Transverse colon (tissue), 4 donors: ENCODE data around the gene NUMBL. TPM values are rescaled to one million over a fixed set of nuclear protein-coding genes. Genes with fewer than 3 reads are reported as not detected.

ENCODE experiments used
- DNase-seq: peaks from one replicate; pipeline ENCODE4 v3.0.0-alpha.2; 2019
- H3K27ac ChIP-seq, 4 donors: fragments of 200-600 bp; sonication (generic); 2 replicates each; pipeline ENCODE4 v1.5.1; 2016 to 2018; ENCODE audit warnings: inconsistent platforms in 4 of 4
- H3K27me3 ChIP-seq: fragments of 200-600 bp; sonication (generic); 2 replicates; pipeline ENCODE4 v1.5.1; 2017; ENCODE audit warnings: inconsistent platforms
- H3K36me3 ChIP-seq, 4 donors: fragments of 200-600 bp; sonication (generic); 2 replicates each; pipeline ENCODE4 v1.5.1; 2017 to 2019; ENCODE audit warnings: inconsistent platforms in 4 of 4
- H3K4me1 ChIP-seq, 4 donors: fragments of 200-600 bp; sonication (generic); 2 replicates each; pipeline ENCODE4 v1.5.1; 2017 to 2020; ENCODE audit warnings: inconsistent platforms in 4 of 4
- H3K4me3 ChIP-seq, 4 donors: fragments of 200-600 bp; sonication (generic); 1 replicate in 1 of 4; 2 replicates in 3 of 4; pipeline versions ENCODE4 v1.5.1 to v1.6.1; 2017 to 2019; ENCODE audit warnings: inconsistent platforms in 4 of 4
- H3K9me3 ChIP-seq, 2 donors: fragments of 200-600 bp; sonication (generic); 2 replicates each; pipeline ENCODE4 v1.5.1; 2017 to 2019; ENCODE audit warnings: inconsistent platforms in 2 of 2
- CTCF ChIP-seq, 5 experiments: fragments of 200-600 bp in 3 of 5; fragments of 450-650 bp in 2 of 5; sonication (generic) in 3 of 5; IDR thresholded peaks; 1 replicate in 2 of 5; 2 replicates in 3 of 5; pipeline ENCODE4 v1.5.1; 2016 to 2017; ENCODE audit warnings: antibody characterized with exemption in 5 of 5, inconsistent platforms in 3 of 5, mild to moderate bottlenecking in 2 of 5, moderate library complexity in 1 of 5
- EP300 ChIP-seq: sonication (generic); formaldehyde crosslinking; IDR thresholded peaks from one replicate; pipeline ENCODE4 v1.6.1; 2017; ENCODE audit warnings: antibody characterized with exemption, low read depth
- POLR2A ChIP-seq: fragments of 450-650 bp; IDR thresholded peaks from one replicate; pipeline ENCODE4 v1.6.1; 2016; ENCODE audit warnings: antibody characterized with exemption, mild to moderate bottlenecking, moderate library complexity
- POLR2AphosphoS5 ChIP-seq, 3 donors: sonication (generic); formaldehyde crosslinking; IDR thresholded peaks; one replicate each; pipeline ENCODE4 v1.6.1; 2016; ENCODE audit warnings: antibody characterized with exemption in 3 of 3
- WGBS, 2 donors: methylation state at CpG; one replicate each; pipeline ENCODE4 v1.1.5; 2018; ENCODE audit warnings: low coverage in 1 of 2; 5-methylcytosine and 5-hydroxymethylcytosine counted together
- in situ Hi-C, 4 donors: fragments of 200-750 bp; cut with MboI; loops; one replicate each; pipeline versions ENCODE4 v1.15.0 to v1.15.1; 2017; ENCODE audit warnings: low sequenced_read_pairs in 3 of 4, low pct_ligation_motif_present in 1 of 4, low pct_unique_long_range_greater_than_20kb in 1 of 4
- intact Hi-C: fragments of 100-400 bp; cut with DNase I; formaldehyde crosslinking; loops from one replicate; pipeline ENCODE4 v1.15.1; 2023; ENCODE audit warnings: low total_unique reads
- total RNA-seq, 4 donors: library from RNA; depleted of rRNA; stranded (reverse); fragments of >200 nt; gene quantifications; one replicate each; pipeline ENCODE4 v1.1.0, GENCODE V29; 2016

Gene NUMBL
- total RNA-seq, 4 donors from 2014 or later = 9.0 to 44.9 (median 20.4) TPM

GRCh38 chr19:40622773-40623075, 67.7 kb downstream of the NUMBL start:
- H3K27ac ChIP-seq = no peak overlapping the region
- no peaks in the 10 kb centered on the region for H3K27me3 ChIP-seq
- no peaks in the 10 kb centered on the region for H3K9me3 ChIP-seq
- DNase-seq = no peak
- H3K36me3 ChIP-seq = peaks cover 0 to 21% (median 5%) of the 10 kb centered on the region in 4 donors
- H3K4me3 ChIP-seq = no peak overlapping the region
- 84% methylated on average over 7 of the region's 7 CpGs; no CpG with 5 or more reads in 1 of the 2 donors for WGBS, 2 donors
- no peaks in the 10 kb centered on the region for H3K4me1 ChIP-seq
- no peak for TF ChIP-seq POLR2A
- no peak for TF ChIP-seq EP300
- no peak for TF ChIP-seq POLR2AphosphoS5 (IDR thresholded peaks at IDR 0.05)
- no peak for TF ChIP-seq CTCF (IDR thresholded peaks at IDR 0.05)
- in situ Hi-C loops = no loop called here
- intact Hi-C loops = no loop called here

DNA sequence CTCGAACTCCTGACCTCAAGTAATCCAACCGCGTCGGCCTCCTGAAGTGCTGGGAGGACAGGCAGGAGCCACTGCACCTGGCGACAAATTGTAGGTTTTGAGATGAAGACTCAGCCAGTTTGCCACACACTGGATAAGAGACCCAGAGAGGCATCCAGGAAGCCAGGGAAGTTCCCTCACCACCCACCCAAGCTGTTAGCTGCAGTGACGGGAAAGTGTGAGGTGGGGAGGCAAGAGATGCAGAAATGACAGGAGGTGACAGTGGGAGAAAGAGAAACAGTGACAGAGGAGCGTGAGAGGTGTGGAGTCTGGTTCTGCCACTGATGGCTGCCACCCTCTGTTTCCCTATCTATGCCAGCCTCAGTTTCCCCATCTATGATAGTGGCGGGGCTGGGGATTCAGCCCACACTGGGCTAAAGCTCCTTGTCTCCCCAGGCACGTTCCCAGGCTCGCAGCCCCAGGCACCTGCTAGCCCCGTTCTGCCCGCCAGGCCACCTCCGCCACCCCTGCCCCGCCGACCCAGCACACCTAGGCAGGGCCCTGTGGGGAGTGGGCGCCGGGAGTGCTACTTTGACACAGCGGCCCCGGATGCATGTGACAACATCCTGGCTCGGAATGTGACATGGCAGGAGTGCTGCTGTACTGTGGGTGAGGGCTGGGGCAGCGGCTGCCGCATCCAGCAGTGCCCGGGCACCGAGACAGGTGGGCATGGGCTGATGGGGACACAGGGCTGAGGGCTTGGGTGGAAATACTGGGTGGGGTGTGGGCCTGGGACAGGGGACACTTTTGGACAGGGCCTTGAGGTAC, 68.3 kb downstream of the NUMBL start:
- peaks cover 0 to 21% (median 5%) of the 10 kb centered on the region in 4 donors for H3K36me3 ChIP-seq
- TF ChIP-seq POLR2AphosphoS5 (IDR thresholded peaks at IDR 0.05) = no peak
- TF ChIP-seq CTCF (IDR thresholded peaks at IDR 0.05) = no peak
- no peak for TF ChIP-seq EP300
- TF ChIP-seq POLR2A = no peak
- H3K4me1 ChIP-seq = no peaks in the 10 kb centered on the region
- H3K9me3 ChIP-seq = no peaks in the 10 kb centered on the region
- in situ Hi-C loops (no loop called here), intact Hi-C loops (no loop called here)
- H3K27ac ChIP-seq = no peak overlapping the region
- WGBS, 2 donors = 92 to 100% methylated on average over 1 to 24 of the region's 24 CpGs
- no peak for DNase-seq
- H3K4me3 ChIP-seq = no peak overlapping the region
- no peaks in the 10 kb centered on the region for H3K27me3 ChIP-seq

GRCh38 chr19:40621283-40621682, 69.2 kb downstream of the NUMBL start:
- H3K36me3 ChIP-seq = peaks cover 0 to 21% (median 5%) of the 10 kb centered on the region in 4 donors
- H3K4me3 ChIP-seq = no peak overlapping the region
- TF ChIP-seq POLR2AphosphoS5 (IDR thresholded peaks at IDR 0.05) = no peak
- no peak for TF ChIP-seq EP300
- no peak for TF ChIP-seq POLR2A
- no peak for TF ChIP-seq CTCF (IDR thresholded peaks at IDR 0.05)
- 50% methylated on average over 2 of the region's 2 CpGs; no CpG with 5 or more reads in 1 of the 2 donors for WGBS, 2 donors
- H3K9me3 ChIP-seq = no peaks in the 10 kb centered on the region
- H3K27me3 ChIP-seq = no peaks in the 10 kb centered on the region
- no peak overlapping the region for H3K27ac ChIP-seq
- in situ Hi-C loops = no loop called here
- no peak for DNase-seq
- intact Hi-C loops = no loop called here
- H3K4me1 ChIP-seq = peaks cover 0 to under 1% (median 0%) of the 10 kb centered on the region in 4 donors

GRCh38 chr19:40620161-40620485, 70.3 kb downstream of the NUMBL start:
- intact Hi-C loops (no loop called here), in situ Hi-C loops (no loop called here)
- H3K27ac ChIP-seq = no peak overlapping the region
- H3K36me3 ChIP-seq = peaks cover 0 to 21% (median 3%) of the 10 kb centered on the region in 4 donors
- H3K4me1 ChIP-seq = peaks cover 0 to 12% (median 7%) of the 10 kb centered on the region in 4 donors
- no peak for TF ChIP-seq POLR2AphosphoS5 (IDR thresholded peaks at IDR 0.05)
- no peak for TF ChIP-seq POLR2A
- no peak for TF ChIP-seq EP300
- no peak for TF ChIP-seq CTCF (IDR thresholded peaks at IDR 0.05)
- DNase-seq = no peak
- no peaks in the 10 kb centered on the region for H3K9me3 ChIP-seq
- 90 to 95% methylated on average over 6 to 8 of the region's 8 CpGs for whole genome bisulfite sequencing, 2 donors
- H3K27me3 ChIP-seq = no peaks in the 10 kb centered on the region
- no peak overlapping the region for H3K4me3 ChIP-seq
